RPMI7951 (cell line): ENCODE data around the gene TMEM269. TPM values are rescaled to one million over a fixed set of nuclear protein-coding genes. Genes with fewer than 3 reads are reported as not detected.
A peak's percentile ranks its signal among the peaks of the same experiment; 100 is the strongest.

Source experiments
- DNase-seq: peaks from one replicate; pipeline ENCODE4 v3.0.0-alpha.2; 2012; ENCODE audit warnings: low read depth
- total RNA-seq: library from RNA; depleted of rRNA; stranded (reverse); fragments of >200 nt; shearing (Covaris generic); gene quantifications from 2 replicates; pipeline ENCODE4 v1.2.3, GENCODE V29; 2014; rRNA removed

TMEM269 gene
- not detected in 2 replicates for total RNA-seq

- no peak for DNase-seq
Measured at GRCh38 chr1:42784946-42785693, at the start of gene TMEM269. Gene TMEM269 (plus strand): TSS chr1:42784991. CDS start chr1:42789894, 4,903 bp downstream.

- no peak for DNase-seq
Measured at GRCh38 chr1:42735056-42735455, 49.7 kb upstream of the TMEM269 start.

GRCh38 chr1:42735477-42736105 is 49.2 kb upstream of the TMEM269 start:
- DNase-seq, result no peak

GRCh38 chr1:42736152-42736551 is 48.6 kb upstream of the TMEM269 start:
- DNase-seq, result peak; percentile 18

- DNase-seq, result no peak
Measured at GRCh38 chr1:42736571-42737200, 48.1 kb upstream of the TMEM269 start.

- no peak for DNase-seq
Measured at GRCh38 chr1:42737257-42737656, 47.5 kb upstream of the TMEM269 start.

- no peak for DNase-seq
Measured at GRCh38 chr1:42737986-42738677, 46.7 kb upstream of the TMEM269 start.

GRCh38 chr1:42738678-42739226 is 46.0 kb upstream of the TMEM269 start:
- DNase-seq, result no peak

- no peak for DNase-seq
Measured at GRCh38 chr1:42739753-42740700, 44.8 kb upstream of the TMEM269 start, which contains the start of gene CLDN19. Gene CLDN19 (minus strand): TSS chr1:42740236. CDS start chr1:42740063, 173 bp downstream.

GRCh38 chr1:42740851-42741580 is 43.8 kb upstream of the TMEM269 start:
- DNase-seq, result no peak

GRCh38 chr1:42741706-42742105 is 43.1 kb upstream of the TMEM269 start:
- DNase-seq, result no peak

GRCh38 chr1:42742141-42742540 is 42.6 kb upstream of the TMEM269 start:
- DNase-seq, result no peak

GRCh38 chr1:42742617-42743316 is 42.0 kb upstream of the TMEM269 start:
- no peak for DNase-seq

- DNase-seq, result peak; percentile 59
Measured at GRCh38 chr1:42743317-42744147, 41.3 kb upstream of the TMEM269 start.

GRCh38 chr1:42744148-42744413 is 40.7 kb upstream of the TMEM269 start:
- no peak for DNase-seq

- DNase-seq, result no peak
Measured at GRCh38 chr1:42745851-42746250, 38.9 kb upstream of the TMEM269 start.

GRCh38 chr1:42746436-42747105 is 38.2 kb upstream of the TMEM269 start:
- no peak for DNase-seq

- no peak for DNase-seq
Measured at GRCh38 chr1:42747125-42747524, 37.7 kb upstream of the TMEM269 start.
